Liver (tissue), 9 donors: ENCODE measurements around the gene ADCY3. TPM values are rescaled to one million over a fixed set of nuclear protein-coding genes. Genes with fewer than 3 reads are reported as not detected.

Experiments
- DNase-seq: peaks from one replicate; pipeline ENCODE4 v3.0.0-alpha.2; 2017; ENCODE audit warnings: low spot score
- H3K27ac ChIP-seq, 2 donors: one replicate each; pipeline ENCODE4 v1.7.0; 2013; ENCODE audit warnings: inconsistent platforms in 2 of 2, low read length in 2 of 2, control low read depth in 1 of 2, low read depth in 1 of 2, mild to moderate bottlenecking in 1 of 2
- H3K27me3 ChIP-seq, 4 donors: one replicate each; pipeline versions ENCODE4 v1.6.1 to v1.7.0; 2013; ENCODE audit warnings: low read length in 3 of 4, inconsistent platforms in 1 of 4, mild to moderate bottlenecking in 1 of 4, moderate library complexity in 1 of 4; ENCODE audit not compliant: control insufficient read depth in 4 of 4, insufficient read depth in 4 of 4
- H3K36me3 ChIP-seq, 4 donors: one replicate each; pipeline versions ENCODE4 v1.6.1 to v1.7.0; 2013; ENCODE audit warnings: low read length in 3 of 4, mild to moderate bottlenecking in 3 of 4, low read depth in 1 of 4, moderate library complexity in 1 of 4; ENCODE audit not compliant: control insufficient read depth in 4 of 4, insufficient read depth in 3 of 4
- H3K4me1 ChIP-seq, 4 donors: one replicate each; pipeline versions ENCODE4 v1.6.1 to v1.7.0; 2013; ENCODE audit warnings: low read length in 3 of 4, mild to moderate bottlenecking in 3 of 4, moderate library complexity in 1 of 4; ENCODE audit not compliant: control insufficient read depth in 4 of 4, insufficient read depth in 4 of 4
- H3K4me3 ChIP-seq, 3 donors: one replicate each; pipeline versions ENCODE4 v1.6.1 to v1.7.0; 2013; ENCODE audit warnings: low read length in 3 of 3, control low read depth in 1 of 3, low read depth in 1 of 3, mild to moderate bottlenecking in 1 of 3
- H3K9ac ChIP-seq, 2 donors: one replicate each; pipeline ENCODE4 v1.7.0; 2013; ENCODE audit warnings: low read length in 2 of 2, mild to moderate bottlenecking in 2 of 2, moderate library complexity in 2 of 2, control low read depth in 1 of 2, low read depth in 1 of 2
- H3K9me3 ChIP-seq, 4 donors: one replicate each; pipeline versions ENCODE4 v1.6.1 to v1.7.0; 2013; ENCODE audit warnings: low read length in 3 of 4; ENCODE audit not compliant: control insufficient read depth in 4 of 4
- ATF3 ChIP-seq: IDR thresholded peaks from 2 replicates; pipeline ENCODE4 v1.6.1; 2016; ENCODE audit warnings: antibody characterized with exemption
- CTCF ChIP-seq: fragments of 150-350 bp; IDR thresholded peaks from 2 replicates; pipeline ENCODE4 v1.5.1; 2017; ENCODE audit warnings: improper control_type of control experiment, low read depth, low read length; ENCODE audit not compliant: missing input control
- EGR1 ChIP-seq, 2 donors: IDR thresholded peaks; 2 replicates each; pipeline ENCODE4 v1.6.1; 2016 to 2018; ENCODE audit warnings: antibody characterized with exemption in 2 of 2, low read depth in 2 of 2
- FOXA1 ChIP-seq: IDR thresholded peaks from 2 replicates; pipeline ENCODE4 v1.6.1; 2016; ENCODE audit warnings: antibody characterized with exemption
- FOXA2 ChIP-seq: IDR thresholded peaks from 2 replicates; pipeline ENCODE4 v1.6.1; 2016; ENCODE audit warnings: antibody characterized with exemption
- GABPA ChIP-seq, 2 donors: IDR thresholded peaks in 1 of 2; conservative IDR thresholded peaks in 1 of 2; 2 replicates each; pipeline ENCODE4 v1.6.1; 2016; ENCODE audit warnings: antibody characterized with exemption in 2 of 2, mild to moderate bottlenecking in 1 of 2, moderate library complexity in 1 of 2
- HNF4A ChIP-seq, 2 donors: conservative IDR thresholded peaks; 2 replicates each; pipeline ENCODE4 v1.6.1; 2016; ENCODE audit warnings: antibody characterized with exemption in 2 of 2, mild to moderate bottlenecking in 2 of 2
- HNF4G ChIP-seq: IDR thresholded peaks from 2 replicates; pipeline ENCODE4 v1.6.1; 2016; ENCODE audit warnings: antibody characterized with exemption
- JUND ChIP-seq, 2 donors: IDR thresholded peaks; 2 replicates each; pipeline ENCODE4 v1.6.1; 2016; ENCODE audit warnings: antibody characterized with exemption in 2 of 2
- MAX ChIP-seq: IDR thresholded peaks from 2 replicates; pipeline ENCODE4 v1.6.1; 2016; ENCODE audit warnings: antibody characterized with exemption
- NR2F2 ChIP-seq: IDR thresholded peaks from 2 replicates; pipeline ENCODE4 v1.6.1; 2016; ENCODE audit warnings: antibody characterized with exemption
- RAD21 ChIP-seq, 2 donors: IDR thresholded peaks; 2 replicates each; pipeline ENCODE4 v1.6.1; 2016; ENCODE audit warnings: antibody characterized with exemption in 2 of 2, mild to moderate bottlenecking in 2 of 2
- REST ChIP-seq: IDR thresholded peaks from 2 replicates; pipeline ENCODE4 v1.6.1; 2016; ENCODE audit warnings: antibody characterized with exemption, mild to moderate bottlenecking
- RXRA ChIP-seq, 2 donors: IDR thresholded peaks; 2 replicates each; pipeline ENCODE4 v1.6.1; 2017 to 2018; ENCODE audit warnings: antibody characterized with exemption in 2 of 2, mild to moderate bottlenecking in 1 of 2
- SP1 ChIP-seq: IDR thresholded peaks from 2 replicates; pipeline ENCODE4 v1.6.1; 2018; ENCODE audit warnings: antibody characterized with exemption, mild to moderate bottlenecking
- TAF1 ChIP-seq: conservative IDR thresholded peaks from 2 replicates; pipeline ENCODE4 v1.6.1; 2016; ENCODE audit warnings: antibody characterized with exemption, mild to moderate bottlenecking
- YY1 ChIP-seq: IDR thresholded peaks from 2 replicates; pipeline ENCODE4 v1.6.1; 2016; ENCODE audit warnings: antibody characterized with exemption, mild to moderate bottlenecking
- ZBTB33 ChIP-seq: IDR thresholded peaks from 2 replicates; pipeline ENCODE4 v1.6.1; 2016; ENCODE audit warnings: antibody characterized with exemption
- WGBS: extraction: QIAGEN DNeasy Blood & Tissue Kit; methylation state at CpG from one replicate; pipeline ENCODE4 v1.1.7; 2013; 5-methylcytosine and 5-hydroxymethylcytosine counted together
- polyA plus RNA-seq, 2 donors: library from polyadenylated mRNA; stranded (reverse) in 1 of 2; unstranded in 1 of 2; fragments of 200-250 nt in 1 of 2; fragments of >200 nt in 1 of 2; fragmentation: Nextera tagmentation in 1 of 2; extraction: Ambion mirVana in 1 of 2; gene quantifications; one replicate each; pipeline versions ENCODE4 v1.2.1 to v1.2.3, GENCODE V29; 2013 to 2015
- total RNA-seq, 2 donors: library from RNA; depleted of rRNA; stranded (reverse); fragments of >200 nt; gene quantifications; one replicate each; pipeline ENCODE4 v1.2.3, GENCODE V29; 2014
- donor health status: healthy.
- donor health status: healthy.
- donor health status: healthy.
- donor health status: healthy.
- donor health status: healthy.

The ADCY3 gene
- total and polyA plus RNA-seq, 4 donors: 0.99 to 8.4 (median 6.4) TPM

GRCh38 chr2:24870440-24870839 is 49.6 kb downstream of the ADCY3 start:
- no peak overlapping the region for H3K27ac ChIP-seq
- H3K27me3 ChIP-seq: no peaks in the 10 kb centered on the region
- no peak overlapping the region for H3K9ac ChIP-seq
- no peak overlapping the region for H3K4me3 ChIP-seq
- DNase-seq: no peak
- peaks cover 0 to 2% (median 0%) of the 10 kb centered on the region in 4 donors for H3K4me1 ChIP-seq
- no peaks in the 10 kb centered on the region for H3K36me3 ChIP-seq
- H3K9me3 ChIP-seq: no peaks in the 10 kb centered on the region
- no peak for TF ChIP-seq SP1
- TF ChIP-seq CTCF: no peak
- no peak for TF ChIP-seq EGR1 (IDR thresholded peaks at IDR 0.05; ENCODE audit: low read depth in 2 of 2)
- TF ChIP-seq MAX: no peak
- no peak for TF ChIP-seq RXRA (IDR thresholded peaks at IDR 0.05)
- TF ChIP-seq ZBTB33: no peak
- TF ChIP-seq YY1: no peak
- TF ChIP-seq HNF4G: no peak
- no peak for TF ChIP-seq REST
- no peak for TF ChIP-seq NR2F2
- no peak for TF ChIP-seq FOXA2
- no peak for TF ChIP-seq HNF4A (conservative IDR thresholded peaks at IDR 0.05)
- 97% methylated on average over 5 of the region's 5 CpGs for WGBS

- TF ChIP-seq TAF1 (no peak), RXRA (IDR thresholded peaks at IDR 0.05) (no peak), NR2F2 (no peak), REST (no peak), FOXA2 (no peak), JUND (IDR thresholded peaks at IDR 0.05) (no peak), SP1 (no peak), RAD21 (IDR thresholded peaks at IDR 0.05) (no peak), GABPA (IDR thresholded peaks at IDR 0.05 in 1 of 2, conservative IDR thresholded peaks at IDR 0.05 in 1 of 2) (no peak), HNF4G (no peak), ZBTB33 (no peak), FOXA1 (no peak), EGR1 (IDR thresholded peaks at IDR 0.05; ENCODE audit: low read depth in 2 of 2) (no peak), ATF3 (no peak), MAX (no peak), HNF4A (conservative IDR thresholded peaks at IDR 0.05) (no peak), YY1 (no peak)
- Histone ChIP-seq H3K4me1 (no peaks in the 10 kb centered on the region), H3K36me3 (no peaks in the 10 kb centered on the region), H3K9me3 (no peaks in the 10 kb centered on the region), H3K27me3 (no peaks in the 10 kb centered on the region), H3K27ac (no peak overlapping the region), H3K4me3 (no peak overlapping the region), H3K9ac (no peak overlapping the region)
- DNase-seq: no peak
- 92% methylated on average over 6 of the region's 6 CpGs for WGBS
Measured at GRCh38 chr2:24866946-24867345, 53.1 kb downstream of the ADCY3 start.
